Stimulated activated CD4-positive, alpha-beta T cell treated with anti-CD3 and anti-CD28 coated beads, TNF-alpha, amount 100 ng/mL, for 24 hours (primary cell): ENCODE measurements around the gene EEF1A1.
A peak's percentile ranks its signal among the peaks of the same experiment; 100 is the strongest.
"Not testable (repeated sequence)": the region's sequence is repeated elsewhere in the genome, so short reads cannot be mapped to it uniquely, and the experiment has no call there.

Source experiments
- DNase-seq, 3 experiments: peaks; one replicate each; pipeline ENCODE4 v3.0.0-alpha.2; 2020; ENCODE audit warnings: low read depth in 3 of 3

The EEF1A1 gene

GRCh38 chr6:73520688-73521350 is at the start of gene EEF1A1:
TSS of gene EEF1A1 (minus strand) at chr6:73521032. CDS start at chr6:73520026, 1,006 bp downstream.
- DNase-seq: peak; percentile 99 to 100 (median 100)

DNA sequence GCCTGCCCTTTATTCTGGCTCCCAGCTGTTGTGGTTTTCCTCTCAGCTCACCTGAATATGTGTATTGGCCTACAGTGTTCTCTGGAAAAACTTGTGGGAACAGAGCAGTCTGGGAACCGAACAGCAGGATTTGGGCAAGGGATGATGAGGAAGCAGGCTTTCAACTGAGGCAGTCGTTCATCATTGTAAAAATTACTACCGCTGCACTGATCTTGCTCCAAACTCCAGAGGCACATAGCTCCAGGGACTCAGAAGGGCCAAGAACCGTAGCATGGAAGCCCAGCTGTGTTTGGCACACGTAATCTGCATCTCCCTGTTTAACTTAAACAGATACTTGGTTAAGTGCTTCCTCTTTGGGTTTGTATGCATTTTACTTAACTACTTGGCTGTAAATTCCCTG is 48.3 kb upstream of the EEF1A1 start:
- DNase-seq: no peak

GRCh38 chr6:73566954-73567591 is 46.2 kb upstream of the EEF1A1 start:
- DNase-seq: no peak

GRCh38 chr6:73566486-73566871 is 45.6 kb upstream of the EEF1A1 start:
- not testable (repeated sequence) for DNase-seq

DNA sequence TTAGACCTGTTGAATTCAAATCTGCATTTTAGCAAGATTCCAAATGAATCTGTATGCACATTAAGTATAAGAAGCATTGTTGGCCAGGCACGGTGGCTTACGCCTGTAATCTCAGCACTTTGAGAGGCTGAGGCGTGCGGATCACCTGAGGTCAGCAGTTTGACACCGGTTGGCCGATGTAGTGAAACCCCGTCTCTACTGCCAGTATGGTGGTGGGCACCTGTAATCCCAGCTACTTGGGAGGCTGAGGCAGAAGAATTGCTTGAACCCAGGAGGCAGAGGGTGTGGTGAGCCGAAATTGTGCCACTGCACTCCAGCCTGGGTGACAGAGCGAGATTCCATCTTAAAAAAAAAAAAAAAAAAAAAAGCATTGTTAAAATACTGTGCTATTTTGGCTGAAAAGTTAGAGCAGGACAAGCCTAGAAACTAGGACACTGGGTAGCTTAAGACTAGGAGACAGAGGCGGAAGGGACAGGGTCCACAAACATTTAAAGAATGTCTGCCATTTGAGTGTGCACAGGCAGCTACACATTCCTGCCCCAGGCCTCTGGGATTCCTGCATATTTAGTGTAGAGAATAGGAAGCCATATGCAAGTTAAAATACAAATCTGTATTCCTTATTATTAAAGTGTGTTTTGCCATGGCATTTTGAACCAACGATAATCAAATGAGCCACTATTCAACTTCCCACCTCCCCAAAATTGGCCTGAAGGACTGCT is 45.1 kb upstream of the EEF1A1 start:
- no peak for DNase-seq

- DNase-seq: no peak
Observed at GRCh38 chr6:73564578-73565345, 43.9 kb upstream of the EEF1A1 start.

- DNase-seq: no peak
Observed at GRCh38 chr6:73562558-73562957, 41.7 kb upstream of the EEF1A1 start.

DNA sequence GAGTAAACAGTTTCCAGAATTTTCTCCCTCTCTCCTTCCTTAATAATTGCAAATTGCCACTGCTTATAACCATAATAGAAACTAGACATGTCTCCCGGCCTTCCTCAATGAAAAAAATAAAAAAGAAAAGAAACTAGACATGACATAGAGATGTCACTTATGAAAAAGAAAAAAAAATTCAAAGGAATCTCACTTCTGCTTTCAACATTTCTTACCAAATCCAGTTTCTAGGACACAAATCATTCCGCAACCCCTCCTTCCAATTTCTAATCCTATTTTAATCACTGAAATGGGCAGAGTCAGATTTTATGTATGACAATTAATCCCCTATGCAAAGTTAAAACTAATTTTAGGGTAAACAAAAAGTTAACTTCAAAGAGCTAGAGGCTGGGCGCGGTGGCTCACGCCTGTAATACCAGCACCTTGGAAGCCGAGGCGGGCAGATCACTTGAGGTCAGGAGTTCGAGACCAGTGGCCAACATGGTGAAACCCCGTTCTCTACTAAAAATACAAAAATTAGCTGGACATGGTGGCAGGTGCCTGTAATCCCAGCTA is 40.1 kb upstream of the EEF1A1 start:
- no peak for DNase-seq

GRCh38 chr6:73560182-73560732 is 39.4 kb upstream of the EEF1A1 start:
- no peak for DNase-seq

DNA sequence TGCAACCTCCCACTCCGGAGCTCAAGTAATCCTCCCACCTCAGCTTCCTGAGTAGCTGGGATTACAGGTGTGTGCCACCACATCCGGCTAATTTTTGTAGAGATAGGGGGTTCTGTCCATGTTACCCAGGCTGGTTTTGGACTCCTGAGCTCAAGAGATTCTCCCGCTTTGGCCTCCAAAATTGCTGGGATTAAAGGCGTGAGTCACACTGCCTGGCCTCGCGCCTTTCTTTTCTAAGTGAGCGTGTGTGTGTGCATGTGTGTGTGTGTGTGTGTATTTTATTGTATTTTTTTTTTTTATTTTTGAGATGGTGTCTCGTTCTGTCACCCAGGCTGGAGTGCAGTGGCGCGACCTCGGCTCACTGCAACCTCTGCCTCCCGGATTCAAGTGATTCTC is 38.6 kb upstream of the EEF1A1 start:
- not testable (repeated sequence) for DNase-seq

DNA sequence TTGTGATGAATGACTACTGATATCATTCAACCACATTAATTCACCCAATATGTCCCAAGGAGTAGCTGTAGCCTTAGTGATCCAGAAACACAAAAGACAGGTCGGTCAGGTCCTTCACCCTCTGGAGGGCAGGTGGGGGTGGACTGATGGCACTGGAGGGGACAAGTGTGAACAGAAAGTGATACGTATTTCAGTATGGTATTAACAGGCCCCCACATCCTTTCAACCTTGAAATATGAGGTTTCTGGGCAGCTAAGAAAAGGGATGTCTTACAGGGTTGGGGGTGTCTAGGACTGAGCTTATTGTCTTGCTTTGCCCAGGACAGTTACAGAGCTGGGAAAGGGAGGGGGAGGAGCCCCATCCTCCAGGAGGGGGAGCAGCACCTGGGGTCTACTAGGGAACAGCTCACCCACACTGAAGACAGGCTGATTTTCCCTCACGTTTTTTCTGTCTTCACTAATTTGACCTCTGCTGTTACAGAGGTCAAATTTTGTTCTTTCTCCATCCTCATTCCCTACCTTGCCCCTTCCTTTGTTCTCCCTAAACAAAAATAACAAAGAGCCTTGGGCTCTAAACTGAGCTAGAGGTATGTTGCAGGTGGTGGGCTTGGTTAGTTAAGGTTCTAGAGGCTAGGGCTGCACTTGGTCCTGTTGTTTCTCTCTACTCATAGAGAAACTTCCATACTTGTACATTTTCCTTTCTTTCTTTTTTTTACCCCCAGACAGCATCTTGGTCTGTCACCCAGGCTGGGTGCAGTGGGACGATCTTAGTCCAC is 38.0 kb upstream of the EEF1A1 start:
- DNase-seq: no peak

GRCh38 chr6:73556836-73557235 is 36.0 kb upstream of the EEF1A1 start:
- DNase-seq: no peak

- DNase-seq: not testable (repeated sequence)
Observed at GRCh38 chr6:73555380-73555949, 34.6 kb upstream of the EEF1A1 start.

GRCh38 chr6:73551115-73551514 is 30.3 kb upstream of the EEF1A1 start:
- not testable (repeated sequence) for DNase-seq

- no peak for DNase-seq
Observed at GRCh38 chr6:73548458-73549446, 27.9 kb upstream of the EEF1A1 start.

DNA sequence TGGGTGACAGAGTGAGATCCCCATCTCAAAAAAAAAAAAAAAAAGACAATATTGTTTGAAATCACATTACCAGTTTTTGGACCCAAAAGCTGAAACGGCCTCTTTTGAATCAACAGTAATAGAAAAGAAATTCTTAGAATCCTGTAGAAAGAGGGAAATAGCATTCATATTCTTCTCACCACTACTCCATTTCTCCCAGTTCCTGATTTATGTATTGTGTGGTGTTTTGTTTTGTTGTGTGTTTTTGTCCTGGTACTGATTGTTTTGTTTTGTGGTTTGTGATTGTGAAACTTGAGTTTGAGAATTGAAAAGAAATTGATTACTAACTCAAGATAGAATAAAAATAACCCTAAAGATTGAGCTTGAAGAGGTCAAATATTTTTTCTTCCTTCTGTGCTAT is 26.2 kb upstream of the EEF1A1 start:
- no peak for DNase-seq

GRCh38 chr6:73542891-73543290 is 22.1 kb upstream of the EEF1A1 start:
- no peak for DNase-seq

GRCh38 chr6:73542481-73542880 is 21.6 kb upstream of the EEF1A1 start:
- DNase-seq: not testable (repeated sequence)

DNA sequence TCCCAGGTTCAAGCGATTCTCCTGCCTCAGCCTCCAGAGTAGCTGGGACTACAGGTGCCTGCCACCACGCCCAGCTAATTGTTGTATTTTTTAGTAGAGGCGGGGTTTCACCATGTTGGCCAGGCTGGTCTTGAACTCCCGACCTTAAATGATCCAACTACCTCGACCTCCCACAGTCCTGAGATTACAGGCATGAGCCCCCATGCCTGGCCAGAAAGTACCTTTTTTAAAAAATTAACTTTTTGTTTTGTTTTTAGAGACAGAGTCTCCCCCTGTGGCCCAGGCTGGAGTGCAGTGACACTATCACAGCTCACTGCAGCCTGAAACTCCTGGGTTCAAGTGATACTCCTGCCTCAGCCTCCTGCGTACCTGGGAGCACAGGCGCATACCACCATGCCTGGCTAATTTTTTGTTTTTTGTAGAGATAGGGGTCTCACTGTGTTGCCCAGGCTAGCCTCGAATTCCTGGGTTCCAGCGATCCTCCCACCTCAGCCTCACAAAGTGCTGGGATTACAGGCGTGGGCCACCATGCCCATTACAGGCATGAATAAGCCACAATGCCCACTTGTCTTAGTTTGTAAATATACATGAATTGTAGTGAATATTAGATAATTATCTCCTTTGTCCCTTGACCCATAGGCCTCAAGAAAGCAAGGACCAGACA is 17.4 kb upstream of the EEF1A1 start:
- DNase-seq: no peak
